SK-N-SH treated with all-trans-retinoic acid at 6 μM for 48 hours (cell line): Measurements from ENCODE around the gene RIC8A.

Experiments used
- ATAC-seq: fragments of 200-7000 bp; cut with Tn5 transposase; 3 replicates; pipeline ENCODE4 v1.9.1; 2020; ENCODE audit warnings: mild to moderate bottlenecking, moderate library complexity
- ARNTL ChIP-seq: fragments of 450-650 bp; formaldehyde crosslinking; IDR thresholded peaks from 2 replicates; pipeline ENCODE4 v1.5.0; 2020; ENCODE audit warnings: low read depth, mild to moderate bottlenecking, moderate library complexity, borderline replicate concordance
- BACH2 ChIP-seq: fragments of 250-450 bp; sonication (Bioruptor Pico); IDR thresholded peaks from 2 replicates; pipeline ENCODE4 v1.9.0; 2021; ENCODE audit warnings: mild to moderate bottlenecking, borderline replicate concordance
- CSDC2 ChIP-seq: fragments of 250-450 bp; sonication (Bioruptor Pico); IDR thresholded peaks from 2 replicates; pipeline ENCODE4 v1.5.0; 2020; ENCODE audit warnings: mild to moderate bottlenecking, moderate library complexity
- CSRNP3 ChIP-seq: fragments of 250-450 bp; sonication (Bioruptor Pico); IDR thresholded peaks from 2 replicates; pipeline ENCODE4 v1.5.1; 2021; ENCODE audit warnings: mild to moderate bottlenecking, moderate library complexity
- ESRRG ChIP-seq: fragments of 250-450 bp; sonication (Bioruptor Pico); IDR thresholded peaks from 2 replicates; pipeline ENCODE4 v1.6.1; 2021; ENCODE audit warnings: mild to moderate bottlenecking
- GLIS3 ChIP-seq: fragments of 250-450 bp; sonication (Bioruptor Pico); IDR thresholded peaks from 2 replicates; pipeline ENCODE4 v1.5.0; 2020; ENCODE audit warnings: mild to moderate bottlenecking, moderate library complexity
- OSR1 ChIP-seq: fragments of 250-450 bp; sonication (Bioruptor Pico); IDR thresholded peaks from 2 replicates; pipeline ENCODE4 v1.8.0; 2022; ENCODE audit warnings: moderate library complexity, mild to moderate bottlenecking, inconsistent platforms
- PATZ1 ChIP-seq: fragments of 250-450 bp; sonication (Bioruptor Pico); IDR thresholded peaks from 2 replicates; pipeline ENCODE4 v1.8.0; 2020; ENCODE audit warnings: mild to moderate bottlenecking, moderate library complexity, borderline replicate concordance
- POU6F1 ChIP-seq: fragments of 250-450 bp; sonication (Bioruptor Pico); IDR thresholded peaks from 2 replicates; pipeline ENCODE4 v1.8.0; 2021; ENCODE audit warnings: low read depth, mild to moderate bottlenecking, moderate library complexity, borderline replicate concordance
- SNAI2 ChIP-seq: fragments of 250-450 bp; sonication (Bioruptor Pico); IDR thresholded peaks from 2 replicates; pipeline ENCODE4 v1.5.0; 2020; ENCODE audit warnings: mild to moderate bottlenecking, moderate library complexity
- TCF4 ChIP-seq: fragments of 250-450 bp; sonication (Bioruptor Pico); IDR thresholded peaks from 2 replicates; pipeline ENCODE4 v1.8.0; 2021; ENCODE audit warnings: mild to moderate bottlenecking, moderate library complexity, borderline replicate concordance
- TOX ChIP-seq: fragments of 250-450 bp; sonication (Bioruptor Pico); IDR thresholded peaks from 2 replicates; pipeline ENCODE4 v1.8.0; 2021; ENCODE audit warnings: mild to moderate bottlenecking, moderate library complexity, borderline replicate concordance
- ZC3H10 ChIP-seq: fragments of 250-450 bp; sonication (Bioruptor Pico); IDR thresholded peaks from 2 replicates; pipeline ENCODE4 v1.5.1; 2021; ENCODE audit warnings: mild to moderate bottlenecking, moderate library complexity
- ZFP3 ChIP-seq: fragments of 250-450 bp; sonication (Bioruptor Pico); IDR thresholded peaks from 2 replicates; pipeline ENCODE4 v1.5.0; 2020; ENCODE audit warnings: mild to moderate bottlenecking, moderate library complexity
- ZFP30 ChIP-seq: fragments of 450-650 bp; formaldehyde crosslinking; IDR thresholded peaks from 2 replicates; pipeline ENCODE4 v1.5.0; 2022; ENCODE audit warnings: mild to moderate bottlenecking, moderate library complexity
- ZNF565 ChIP-seq: fragments of 450-650 bp; formaldehyde crosslinking; conservative IDR thresholded peaks from 2 replicates; pipeline ENCODE4 v1.5.0; 2020; ENCODE audit warnings: low read depth, mild to moderate bottlenecking, moderate library complexity
- ZNF70 ChIP-seq: fragments of 450-650 bp; formaldehyde crosslinking; IDR thresholded peaks from 2 replicates; pipeline ENCODE4 v1.5.0; 2020; ENCODE audit warnings: mild to moderate bottlenecking, moderate library complexity
- ZNF8 ChIP-seq: fragments of 450-650 bp; formaldehyde crosslinking; IDR thresholded peaks from 2 replicates; pipeline ENCODE4 v1.5.0; 2020; ENCODE audit warnings: mild to moderate bottlenecking, moderate library complexity
- TF ChIP-seq, protein P1 (sequence below): fragments of 250-450 bp; sonication (Bioruptor Pico); IDR thresholded peaks from 2 replicates; pipeline ENCODE4 v1.5.0; 2020; ENCODE audit warnings: mild to moderate bottlenecking, moderate library complexity
- TF ChIP-seq, protein P2 (sequence below): fragments of 250-450 bp; sonication (Bioruptor Pico); IDR thresholded peaks from 2 replicates; pipeline ENCODE4 v1.5.1; 2020; ENCODE audit warnings: low read depth, mild to moderate bottlenecking, moderate library complexity

RIC8A gene

GRCh38 chr11:250740-251299 lies 43.3 kb downstream of the RIC8A start:
- peak; percentile 92 for ATAC-seq
- TF ChIP-seq, protein P1, sequence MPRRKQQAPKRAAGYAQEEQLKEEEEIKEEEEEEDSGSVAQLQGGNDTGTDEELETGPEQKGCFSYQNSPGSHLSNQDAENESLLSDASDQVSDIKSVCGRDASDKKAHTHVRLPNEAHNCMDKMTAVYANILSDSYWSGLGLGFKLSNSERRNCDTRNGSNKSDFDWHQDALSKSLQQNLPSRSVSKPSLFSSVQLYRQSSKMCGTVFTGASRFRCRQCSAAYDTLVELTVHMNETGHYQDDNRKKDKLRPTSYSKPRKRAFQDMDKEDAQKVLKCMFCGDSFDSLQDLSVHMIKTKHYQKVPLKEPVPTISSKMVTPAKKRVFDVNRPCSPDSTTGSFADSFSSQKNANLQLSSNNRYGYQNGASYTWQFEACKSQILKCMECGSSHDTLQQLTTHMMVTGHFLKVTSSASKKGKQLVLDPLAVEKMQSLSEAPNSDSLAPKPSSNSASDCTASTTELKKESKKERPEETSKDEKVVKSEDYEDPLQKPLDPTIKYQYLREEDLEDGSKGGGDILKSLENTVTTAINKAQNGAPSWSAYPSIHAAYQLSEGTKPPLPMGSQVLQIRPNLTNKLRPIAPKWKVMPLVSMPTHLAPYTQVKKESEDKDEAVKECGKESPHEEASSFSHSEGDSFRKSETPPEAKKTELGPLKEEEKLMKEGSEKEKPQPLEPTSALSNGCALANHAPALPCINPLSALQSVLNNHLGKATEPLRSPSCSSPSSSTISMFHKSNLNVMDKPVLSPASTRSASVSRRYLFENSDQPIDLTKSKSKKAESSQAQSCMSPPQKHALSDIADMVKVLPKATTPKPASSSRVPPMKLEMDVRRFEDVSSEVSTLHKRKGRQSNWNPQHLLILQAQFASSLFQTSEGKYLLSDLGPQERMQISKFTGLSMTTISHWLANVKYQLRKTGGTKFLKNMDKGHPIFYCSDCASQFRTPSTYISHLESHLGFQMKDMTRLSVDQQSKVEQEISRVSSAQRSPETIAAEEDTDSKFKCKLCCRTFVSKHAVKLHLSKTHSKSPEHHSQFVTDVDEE (CRISPR knock-in tag), result no peak
- TF ChIP-seq TCF4 (CRISPR knock-in tag), result no peak
- TF ChIP-seq ZC3H10, result no peak
- TF ChIP-seq ZNF8 (CRISPR knock-in tag), result no peak
- no peak for TF ChIP-seq CSDC2 (CRISPR knock-in tag)
- no peak for TF ChIP-seq PATZ1 (CRISPR knock-in tag)
- no peak for TF ChIP-seq BACH2 (CRISPR knock-in tag)
- TF ChIP-seq OSR1, result no peak
- no peak for TF ChIP-seq ZFP3
- no peak for TF ChIP-seq ZFP30 (CRISPR knock-in tag)
- TF ChIP-seq, protein P2, sequence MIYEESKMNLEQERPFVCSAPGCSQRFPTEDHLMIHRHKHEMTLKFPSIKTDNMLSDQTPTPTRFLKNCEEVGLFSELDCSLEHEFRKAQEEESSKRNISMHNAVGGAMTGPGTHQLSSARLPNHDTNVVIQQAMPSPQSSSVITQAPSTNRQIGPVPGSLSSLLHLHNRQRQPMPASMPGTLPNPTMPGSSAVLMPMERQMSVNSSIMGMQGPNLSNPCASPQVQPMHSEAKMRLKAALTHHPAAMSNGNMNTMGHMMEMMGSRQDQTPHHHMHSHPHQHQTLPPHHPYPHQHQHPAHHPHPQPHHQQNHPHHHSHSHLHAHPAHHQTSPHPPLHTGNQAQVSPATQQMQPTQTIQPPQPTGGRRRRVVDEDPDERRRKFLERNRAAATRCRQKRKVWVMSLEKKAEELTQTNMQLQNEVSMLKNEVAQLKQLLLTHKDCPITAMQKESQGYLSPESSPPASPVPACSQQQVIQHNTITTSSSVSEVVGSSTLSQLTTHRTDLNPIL (CRISPR knock-in tag), result no peak
- no peak for TF ChIP-seq ZNF70 (CRISPR knock-in tag)
- no peak for TF ChIP-seq TOX (CRISPR knock-in tag)
- no peak for TF ChIP-seq GLIS3 (CRISPR knock-in tag)
- TF ChIP-seq SNAI2 (CRISPR knock-in tag), result no peak
- no peak for TF ChIP-seq ZNF565 (CRISPR knock-in tag)
- no peak for TF ChIP-seq POU6F1 (CRISPR knock-in tag)
- no peak for TF ChIP-seq ARNTL
- no peak for TF ChIP-seq CSRNP3 (CRISPR knock-in tag)
- TF ChIP-seq ESRRG (CRISPR knock-in tag), result no peak

GRCh38 chr11:251550-251949 lies 44.0 kb downstream of the RIC8A start:
- TF ChIP-seq OSR1 (no peak), ZNF565 (CRISPR knock-in tag) (no peak)
- TF ChIP-seq, protein P1 (CRISPR knock-in tag), result no peak
- no peak for ATAC-seq
